PC-9 (cell line): ENCODE measurements around the gene TLR6. TPM values are rescaled to one million over a fixed set of nuclear protein-coding genes. Genes with fewer than 3 reads are reported as not detected.
A peak's percentile ranks its signal among the peaks of the same experiment; 100 is the strongest.

Experiments used
- BruUV-seq: library from RNA; stranded (reverse); fragments of 400-500 nt; replicated peaks from 2 replicates; lab custom pipeline; 2021; lab: Mats Ljungman, UMichigan
- CTCF ChIA-PET: fragments of 300-600 bp; sonication (Branson Sonifier 250); formaldehyde crosslinking; loops from one replicate; lab custom pipeline; 2022; ENCODE audit warnings: antibody characterized with exemption; lab: Charles Lee
- POLR2A ChIA-PET: fragments of 300-600 bp; sonication (Branson Sonifier 250); formaldehyde crosslinking; loops from one replicate; lab custom pipeline; 2022; ENCODE audit warnings: antibody characterized with exemption; ENCODE audit not compliant: unreplicated experiment; lab: Charles Lee
- DNase-seq, 2 experiments: peaks; one replicate each; pipeline versions ENCODE4 v3.0.0 to v3.0.0-alpha.2; 2015 to 2022; ENCODE audit warnings: mixed read lengths in 1 of 2
- H2AFZ ChIP-seq: fragments of 200-600 bp; sonication (generic); 2 replicates; pipeline ENCODE4 v1.8.1; 2017; ENCODE audit warnings: antibody characterized with exemption
- H3F3A ChIP-seq: fragments of 200-600 bp; sonication (generic); 2 replicates; pipeline ENCODE4 v1.8.1; 2017; ENCODE audit warnings: antibody characterized with exemption, mild to moderate bottlenecking, low read depth; ENCODE audit not compliant: insufficient read depth
- H3K27ac ChIP-seq: fragments of 200-600 bp; sonication (generic); 2 replicates; pipeline ENCODE4 v1.6.1; 2016; ENCODE audit warnings: mixed run types
- H3K27me3 ChIP-seq: fragments of 200-600 bp; sonication (generic); 2 replicates; pipeline ENCODE4 v1.6.1; 2016; ENCODE audit warnings: low read depth, mixed run types; ENCODE audit not compliant: insufficient read depth
- H3K36me3 ChIP-seq: fragments of 200-600 bp; sonication (generic); 2 replicates; pipeline ENCODE4 v1.6.1; 2016; ENCODE audit warnings: low read depth, mixed run types
- H3K4me1 ChIP-seq: fragments of 200-600 bp; sonication (generic); replicated peaks from 2 replicates; pipeline ENCODE4 v1.6.1; 2016; ENCODE audit warnings: mixed run types; ENCODE audit not compliant: insufficient read depth
- H3K4me2 ChIP-seq: fragments of 200-600 bp; sonication (generic); 2 replicates; pipeline ENCODE4 v1.6.1; 2017; ENCODE audit warnings: mixed run types
- H3K4me3 ChIP-seq: fragments of 200-600 bp; sonication (generic); 2 replicates; pipeline ENCODE4 v1.6.1; 2016; ENCODE audit warnings: mixed run types
- H3K79me2 ChIP-seq: fragments of 200-600 bp; sonication (generic); 2 replicates; pipeline ENCODE4 v1.6.1; 2017; ENCODE audit warnings: low read depth, mixed run types
- H3K9me2 ChIP-seq: fragments of 200-600 bp; sonication (generic); 2 replicates; pipeline ENCODE4 v1.8.1; 2017; ENCODE audit warnings: mild to moderate bottlenecking; ENCODE audit not compliant: insufficient read depth
- H3K9me3 ChIP-seq: fragments of 200-600 bp; sonication (generic); 2 replicates; pipeline ENCODE4 v1.8.1; 2016; ENCODE audit warnings: low read depth; ENCODE audit not compliant: insufficient read depth
- H4K20me1 ChIP-seq: fragments of 200-600 bp; sonication (generic); 2 replicates; pipeline ENCODE4 v1.8.1; 2017; ENCODE audit not compliant: insufficient read depth
- CTCF ChIP-seq: fragments of 200-600 bp; sonication (generic); conservative IDR thresholded peaks from 2 replicates; pipeline ENCODE4 v1.6.1; 2017; ENCODE audit warnings: mixed run types, antibody characterized with exemption, mild to moderate bottlenecking, moderate library complexity
- EZH2 ChIP-seq: fragments of 200-600 bp; sonication (generic); IDR thresholded peaks from 2 replicates; pipeline ENCODE4 v1.8.0; 2017; ENCODE audit warnings: antibody characterized with exemption, low read depth
- intact Hi-C: fragments of 100-400 bp; cut with micrococcal nuclease; formaldehyde crosslinking; loops from one replicate; pipeline ENCODE4 v1.10.0; 2022; ENCODE audit not compliant: unreplicated experiment
- total RNA-seq: library from RNA; stranded (reverse); gene quantifications from 2 replicates; pipeline ENCODE4 v1.2.3, GENCODE V29; 2021

Gene TLR6
- total RNA-seq, 1 experiment from 2014 or later, result 9.3 TPM

GRCh38 chr4:38820329-38821061, 36.1 kb downstream of the TLR6 start:
- ChIA-PET POLR2A (no interaction called here), CTCF (interaction anchor here (1.8 kb wide), 1 partner anchor 38 kb away, joined by 4 read pairs; the partner anchor contains the start of gene TLR10)
- DNase-seq, result no peak
- H3K9me3 ChIP-seq, result no peaks in the 10 kb centered on the region; the same call in 1 of the 2 replicates
- H3K4me2 ChIP-seq, result peak overlapping the region; percentile 55
- peak overlapping the region; percentile 87 for H3K27ac ChIP-seq
- no TSS peak for BruUV-seq
- no peaks in the 10 kb centered on the region for H3K36me3 ChIP-seq
- H2AFZ ChIP-seq, result no peak overlapping the region
- H3K79me2 ChIP-seq, result no peaks in the 10 kb centered on the region
- no peaks in the 10 kb centered on the region for H4K20me1 ChIP-seq
- TF ChIP-seq EZH2, result no peak
- no peak for TF ChIP-seq CTCF
- H3K27me3 ChIP-seq, result no peaks in the 10 kb centered on the region
- H3K9me2 ChIP-seq, result no peaks in the 10 kb centered on the region
- H3K4me1 ChIP-seq, result peaks cover 33% of the 10 kb centered on the region
- intact Hi-C loops, result no loop called here
- H3F3A ChIP-seq, result peaks cover 15% of the 10 kb centered on the region
- no peak overlapping the region for H3K4me3 ChIP-seq

- Histone ChIP-seq H3K36me3 (no peaks in the 10 kb centered on the region), H4K20me1 (no peaks in the 10 kb centered on the region), H3K4me2 (peak overlapping the region; percentile 55), H3K4me3 (peak overlapping the region; percentile 8; the same call in 1 of the 2 replicates), H3F3A (peaks cover 15% of the 10 kb centered on the region), H3K79me2 (no peaks in the 10 kb centered on the region), H3K27me3 (no peaks in the 10 kb centered on the region), H2AFZ (no peak overlapping the region), H3K9me3 (no peaks in the 10 kb centered on the region; the same call in 1 of the 2 replicates), H3K9me2 (no peaks in the 10 kb centered on the region), H3K4me1 (peaks cover 33% of the 10 kb centered on the region), H3K27ac (peak overlapping the region; percentile 87)
- BruUV-seq, result no TSS peak
- intact Hi-C loops, result no loop called here
- DNase-seq, result peak in 1 of 2 experiments; percentile 71
- ChIA-PET POLR2A (no interaction called here), CTCF (interaction anchor here (1.4 to 1.8 kb wide), 2 partner anchors 37 to 61 kb away, joined by 4 read pairs; partner anchors contain the start of gene TLR10)
- TF ChIP-seq EZH2, result no peak
- TF ChIP-seq CTCF, result no peak
Observed at GRCh38 chr4:38819569-38819968, 37.0 kb downstream of the TLR6 start.

GRCh38 chr4:38818441-38818976, 38.1 kb downstream of the TLR6 start:
- intact Hi-C loops, result no loop called here
- Histone ChIP-seq H3K4me1 (peaks cover 33% of the 10 kb centered on the region), H3K27me3 (no peaks in the 10 kb centered on the region), H3K9me3 (no peaks in the 10 kb centered on the region; the same call in 1 of the 2 replicates), H3K79me2 (no peaks in the 10 kb centered on the region), H3K4me3 (no peak overlapping the region), H2AFZ (no peak overlapping the region), H3K4me2 (peak overlapping the region; percentile 55), H4K20me1 (no peaks in the 10 kb centered on the region), H3K9me2 (no peaks in the 10 kb centered on the region), H3F3A (peaks cover 15% of the 10 kb centered on the region), H3K27ac (peak overlapping the region; percentile 87), H3K36me3 (no peaks in the 10 kb centered on the region)
- BruUV-seq, result no TSS peak
- no peak for TF ChIP-seq CTCF
- TF ChIP-seq EZH2, result no peak
- ChIA-PET POLR2A (interaction anchor here (0.6 kb wide), 1 partner anchor 937 kb away, joined by 9 read pairs; no protein-coding TSS in a partner anchor), CTCF (interaction anchor here (1.4 to 1.8 kb wide), 2 partner anchors 36 to 60 kb away, joined by 4 read pairs; partner anchors contain the start of gene TLR10)
- peak; percentile 73 to 87 for DNase-seq
